ENCODE results near the gene CA7. TPM values are rescaled to one million over a fixed set of nuclear protein-coding genes. Genes with fewer than 3 reads are reported as not detected.

Gene CA7
- total and polyA plus RNA-seq, 2 donors from 2014 or later = not detected

DNA sequence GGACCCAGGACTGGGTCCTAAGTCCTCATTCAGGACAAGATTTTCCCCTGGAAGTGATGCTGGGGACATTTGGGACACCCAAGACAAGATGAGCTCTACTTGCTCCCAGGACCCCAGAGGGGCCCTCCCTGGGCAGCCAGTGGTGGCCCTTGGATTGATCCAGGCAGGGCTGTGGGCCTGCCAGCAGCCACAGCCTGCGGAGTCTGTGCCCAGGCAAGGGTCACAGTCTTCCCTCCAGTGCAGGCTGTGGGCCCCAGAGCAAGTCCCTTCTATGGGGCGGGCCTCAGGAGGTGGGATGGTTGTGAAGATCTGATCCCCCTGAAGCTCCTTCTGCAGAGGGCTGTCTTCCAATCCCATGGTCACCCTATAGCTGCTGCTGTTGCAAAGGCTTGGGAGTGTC is 12.6 kb downstream of the CA7 start:
- Histone ChIP-seq H3K9ac (ENCODE audit: low read length in 3 of 3) (no peak overlapping the region), H3K4me3 (ENCODE audit: low read length in 3 of 3) (no peak overlapping the region), H3K9me3 (ENCODE audit: control insufficient read depth in 2 of 3, insufficient read depth in 1 of 3, low read length in 3 of 3) (no peaks in the 10 kb centered on the region), H3K36me3 (ENCODE audit: control insufficient read depth in 2 of 3, insufficient read depth in 3 of 3, low read length in 3 of 3) (no peaks in the 10 kb centered on the region), H3K27me3 (ENCODE audit: control insufficient read depth, insufficient read depth, low read length) (no peaks in the 10 kb centered on the region), H3K27ac (ENCODE audit: low read depth in 2 of 2, low read length in 2 of 2) (no peak overlapping the region), H3K4me1 (ENCODE audit: control insufficient read depth in 2 of 3, insufficient read depth in 2 of 3, low read depth in 1 of 3, low read length in 3 of 3) (no peaks in the 10 kb centered on the region)
- DNase-seq (no peak), FAIRE-seq (no peak)
- intact Hi-C loops (cut with DNase I) = no loop called here
- TF ChIP-seq, protein P1, sequence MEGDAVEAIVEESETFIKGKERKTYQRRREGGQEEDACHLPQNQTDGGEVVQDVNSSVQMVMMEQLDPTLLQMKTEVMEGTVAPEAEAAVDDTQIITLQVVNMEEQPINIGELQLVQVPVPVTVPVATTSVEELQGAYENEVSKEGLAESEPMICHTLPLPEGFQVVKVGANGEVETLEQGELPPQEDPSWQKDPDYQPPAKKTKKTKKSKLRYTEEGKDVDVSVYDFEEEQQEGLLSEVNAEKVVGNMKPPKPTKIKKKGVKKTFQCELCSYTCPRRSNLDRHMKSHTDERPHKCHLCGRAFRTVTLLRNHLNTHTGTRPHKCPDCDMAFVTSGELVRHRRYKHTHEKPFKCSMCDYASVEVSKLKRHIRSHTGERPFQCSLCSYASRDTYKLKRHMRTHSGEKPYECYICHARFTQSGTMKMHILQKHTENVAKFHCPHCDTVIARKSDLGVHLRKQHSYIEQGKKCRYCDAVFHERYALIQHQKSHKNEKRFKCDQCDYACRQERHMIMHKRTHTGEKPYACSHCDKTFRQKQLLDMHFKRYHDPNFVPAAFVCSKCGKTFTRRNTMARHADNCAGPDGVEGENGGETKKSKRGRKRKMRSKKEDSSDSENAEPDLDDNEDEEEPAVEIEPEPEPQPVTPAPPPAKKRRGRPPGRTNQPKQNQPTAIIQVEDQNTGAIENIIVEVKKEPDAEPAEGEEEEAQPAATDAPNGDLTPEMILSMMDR (IDR thresholded peaks at IDR 0.05; ENCODE audit: borderline replicate concordance, extremely low read depth, insufficient read depth) = no peak

DNA sequence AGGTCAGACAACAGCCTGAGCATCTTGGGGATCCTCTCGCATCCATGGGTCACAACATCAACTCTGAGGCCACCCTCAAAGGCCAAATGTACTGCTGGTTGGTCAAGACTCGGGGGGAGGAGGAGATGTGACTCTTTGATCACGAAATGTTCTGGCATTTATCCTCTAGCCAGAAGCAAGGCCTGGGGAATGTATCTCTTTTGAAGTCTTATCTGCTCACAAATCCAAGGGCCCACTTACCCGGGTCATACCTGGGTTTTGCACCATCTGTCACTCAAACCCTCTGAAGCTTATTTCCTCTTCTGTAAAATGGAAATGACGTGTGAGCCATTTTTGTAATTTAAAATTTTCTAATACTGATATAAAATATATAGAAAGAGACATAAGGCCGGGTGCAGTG is 13.2 kb downstream of the CA7 start:
- intact Hi-C loops (cut with DNase I) = no loop called here
- TF ChIP-seq, protein P1 (IDR thresholded peaks at IDR 0.05; ENCODE audit: borderline replicate concordance, extremely low read depth, insufficient read depth) = no peak
- Histone ChIP-seq H3K27me3 (ENCODE audit: control insufficient read depth, insufficient read depth, low read length) (no peaks in the 10 kb centered on the region), H3K9ac (ENCODE audit: low read length in 3 of 3) (no peak overlapping the region), H3K9me3 (ENCODE audit: control insufficient read depth in 2 of 3, insufficient read depth in 1 of 3, low read length in 3 of 3) (no peaks in the 10 kb centered on the region), H3K27ac (ENCODE audit: low read depth in 2 of 2, low read length in 2 of 2) (no peak overlapping the region), H3K36me3 (ENCODE audit: control insufficient read depth in 2 of 3, insufficient read depth in 3 of 3, low read length in 3 of 3) (no peaks in the 10 kb centered on the region), H3K4me1 (ENCODE audit: control insufficient read depth in 2 of 3, insufficient read depth in 2 of 3, low read depth in 1 of 3, low read length in 3 of 3) (no peaks in the 10 kb centered on the region), H3K4me3 (ENCODE audit: low read length in 3 of 3) (no peak overlapping the region)
- DNase-seq (no peak), FAIRE-seq (no peak)

DNA sequence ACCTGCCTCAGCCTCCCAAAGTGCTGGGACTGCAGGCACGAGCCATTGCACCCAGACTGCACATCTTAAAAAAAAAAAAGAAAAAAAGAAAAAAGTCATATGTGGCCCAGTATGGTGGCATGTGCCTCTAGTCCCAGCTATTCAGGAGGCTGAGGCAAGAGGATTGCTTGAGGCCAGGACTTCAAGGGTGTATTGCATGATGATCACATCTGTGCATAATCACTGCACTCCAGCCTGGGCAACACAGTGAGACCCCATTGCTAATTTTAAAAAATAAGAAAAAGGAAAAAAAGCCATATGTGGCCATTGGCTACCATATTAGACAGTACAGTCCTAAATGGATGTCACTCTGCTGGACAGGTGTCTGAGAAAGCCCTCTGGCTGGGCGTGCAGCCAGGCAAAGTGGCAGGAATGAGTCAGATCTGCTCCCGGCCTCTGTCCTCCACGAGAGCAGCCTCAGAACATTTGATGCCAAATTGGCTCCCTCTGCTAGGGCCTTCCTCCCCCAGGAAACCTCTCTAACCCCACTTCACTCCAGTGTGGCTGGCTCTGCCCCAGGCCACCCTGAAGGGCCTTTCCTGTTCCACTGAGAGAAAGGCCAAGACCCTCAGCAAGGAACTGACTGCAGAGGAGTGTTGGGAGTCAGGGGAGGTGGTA is 14.7 kb downstream of the CA7 start:
- H3K4me3 ChIP-seq (ENCODE audit: low read length in 3 of 3) = no peak overlapping the region
- no peaks in the 10 kb centered on the region for H3K4me1 ChIP-seq (ENCODE audit: control insufficient read depth in 2 of 3, insufficient read depth in 2 of 3, low read depth in 1 of 3, low read length in 3 of 3)
- DNase-seq (peak in 1 of 5 donors; percentile 3), FAIRE-seq (no peak)
- H3K27ac ChIP-seq (ENCODE audit: low read depth in 2 of 2, low read length in 2 of 2) = no peak overlapping the region
- no peaks in the 10 kb centered on the region for H3K27me3 ChIP-seq (ENCODE audit: control insufficient read depth, insufficient read depth, low read length)
- TF ChIP-seq, protein P1 (IDR thresholded peaks at IDR 0.05; ENCODE audit: borderline replicate concordance, extremely low read depth, insufficient read depth) = no peak
- H3K9ac ChIP-seq (ENCODE audit: low read length in 3 of 3) = no peak overlapping the region
- H3K36me3 ChIP-seq (ENCODE audit: control insufficient read depth in 2 of 3, insufficient read depth in 3 of 3, low read length in 3 of 3) = no peaks in the 10 kb centered on the region
- no peaks in the 10 kb centered on the region for H3K9me3 ChIP-seq (ENCODE audit: control insufficient read depth in 2 of 3, insufficient read depth in 1 of 3, low read length in 3 of 3)
- intact Hi-C loops (cut with DNase I) = no loop called here
